Mucosa of descending colon (tissue), 3 donors: ENCODE measurements around the gene SIM2. TPM values are rescaled to one million over a fixed set of nuclear protein-coding genes. Genes with fewer than 3 reads are reported as not detected.

Experiments used
- ATAC-seq: fragments of 200-7000 bp; cut with Tn5 transposase; one replicate; pipeline ENCODE4 v1.9.1; 2020; ENCODE audit warnings: mild to moderate bottlenecking, moderate library complexity
- DNase-seq, 3 donors: peaks; one replicate each; pipeline ENCODE4 v3.0.0-alpha.2; 2020
- H3K36me3 ChIP-seq: fragments of 200-600 bp; one replicate; pipeline ENCODE4 v1.8.0; 2021; ENCODE audit warnings: low read depth, mild to moderate bottlenecking
- H3K4me1 ChIP-seq: fragments of 200-600 bp; one replicate; pipeline ENCODE4 v1.8.0; 2021; ENCODE audit warnings: low read depth, mild to moderate bottlenecking
- H3K4me3 ChIP-seq: fragments of 200-600 bp; one replicate; pipeline ENCODE4 v1.8.0; 2021; ENCODE audit warnings: mild to moderate bottlenecking
- H3K9me3 ChIP-seq: fragments of 200-600 bp; one replicate; pipeline ENCODE4 v1.8.0; 2021; ENCODE audit warnings: mild to moderate bottlenecking
- intact Hi-C, 2 donors: fragments of 100-400 bp; cut with DNase I in 1 of 2; cut with micrococcal nuclease in 1 of 2; formaldehyde crosslinking; loops; one replicate each; pipeline versions ENCODE4 v1.11.0 to v1.11.1; 2022; cut with DNase I, micrococcal nuclease
- total RNA-seq, 3 donors: library from RNA; stranded (reverse); fragmentation: NEBNext Ultra II Directional in 2 of 3; extraction: Animal tissue kit (Norgen Biotek cat#: 25700) in 2 of 3; gene quantifications; one replicate each; pipeline versions ENCODE4 v1.2.1 to v1.2.4, GENCODE V29; 2021 to 2023
- TF ChIP-seq, protein P1 (sequence below): fragments of 200-600 bp; IDR thresholded peaks from one replicate; pipeline ENCODE4 v1.8.0; 2022; ENCODE audit warnings: antibody characterized with exemption, mild to moderate bottlenecking
- donor health status: DM: no; HTN: no; CAD: no; lungs with moderate emphysema.
- donor health status: DM: no; HTN: no; CAD: no.
- donor health status: DM: no; HTN: yes; CAD: no.

The SIM2 gene
- total RNA-seq, 3 donors from 2014 or later: not detected

DNA sequence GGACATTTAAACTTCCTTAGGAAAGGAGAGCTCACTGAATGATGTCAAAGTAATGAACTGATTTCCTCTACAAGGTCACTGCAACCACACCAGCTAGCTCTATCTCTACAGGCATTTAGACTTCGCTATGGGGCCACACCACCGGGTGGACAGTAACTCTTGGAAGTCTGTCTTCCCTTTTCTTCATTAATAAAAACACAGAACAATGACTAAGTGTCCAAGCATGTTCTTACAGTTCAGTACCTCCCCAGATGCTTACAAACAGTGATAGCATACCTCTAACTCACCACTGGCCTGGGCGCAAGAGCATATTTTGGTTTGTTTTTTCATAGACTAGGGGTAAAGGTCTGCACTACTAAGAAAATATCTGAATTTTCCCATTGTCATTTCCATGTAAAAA is 54.6 kb downstream of the SIM2 start:
- H3K4me1 ChIP-seq: no peaks in the 10 kb centered on the region
- no peaks in the 10 kb centered on the region for H3K36me3 ChIP-seq
- ATAC-seq (no peak), DNase-seq (no peak)
- no peaks in the 10 kb centered on the region for H3K9me3 ChIP-seq
- no peak overlapping the region for H3K4me3 ChIP-seq
- intact Hi-C loops: no loop called here
- TF ChIP-seq, protein P1, sequence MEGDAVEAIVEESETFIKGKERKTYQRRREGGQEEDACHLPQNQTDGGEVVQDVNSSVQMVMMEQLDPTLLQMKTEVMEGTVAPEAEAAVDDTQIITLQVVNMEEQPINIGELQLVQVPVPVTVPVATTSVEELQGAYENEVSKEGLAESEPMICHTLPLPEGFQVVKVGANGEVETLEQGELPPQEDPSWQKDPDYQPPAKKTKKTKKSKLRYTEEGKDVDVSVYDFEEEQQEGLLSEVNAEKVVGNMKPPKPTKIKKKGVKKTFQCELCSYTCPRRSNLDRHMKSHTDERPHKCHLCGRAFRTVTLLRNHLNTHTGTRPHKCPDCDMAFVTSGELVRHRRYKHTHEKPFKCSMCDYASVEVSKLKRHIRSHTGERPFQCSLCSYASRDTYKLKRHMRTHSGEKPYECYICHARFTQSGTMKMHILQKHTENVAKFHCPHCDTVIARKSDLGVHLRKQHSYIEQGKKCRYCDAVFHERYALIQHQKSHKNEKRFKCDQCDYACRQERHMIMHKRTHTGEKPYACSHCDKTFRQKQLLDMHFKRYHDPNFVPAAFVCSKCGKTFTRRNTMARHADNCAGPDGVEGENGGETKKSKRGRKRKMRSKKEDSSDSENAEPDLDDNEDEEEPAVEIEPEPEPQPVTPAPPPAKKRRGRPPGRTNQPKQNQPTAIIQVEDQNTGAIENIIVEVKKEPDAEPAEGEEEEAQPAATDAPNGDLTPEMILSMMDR: no peak

DNA sequence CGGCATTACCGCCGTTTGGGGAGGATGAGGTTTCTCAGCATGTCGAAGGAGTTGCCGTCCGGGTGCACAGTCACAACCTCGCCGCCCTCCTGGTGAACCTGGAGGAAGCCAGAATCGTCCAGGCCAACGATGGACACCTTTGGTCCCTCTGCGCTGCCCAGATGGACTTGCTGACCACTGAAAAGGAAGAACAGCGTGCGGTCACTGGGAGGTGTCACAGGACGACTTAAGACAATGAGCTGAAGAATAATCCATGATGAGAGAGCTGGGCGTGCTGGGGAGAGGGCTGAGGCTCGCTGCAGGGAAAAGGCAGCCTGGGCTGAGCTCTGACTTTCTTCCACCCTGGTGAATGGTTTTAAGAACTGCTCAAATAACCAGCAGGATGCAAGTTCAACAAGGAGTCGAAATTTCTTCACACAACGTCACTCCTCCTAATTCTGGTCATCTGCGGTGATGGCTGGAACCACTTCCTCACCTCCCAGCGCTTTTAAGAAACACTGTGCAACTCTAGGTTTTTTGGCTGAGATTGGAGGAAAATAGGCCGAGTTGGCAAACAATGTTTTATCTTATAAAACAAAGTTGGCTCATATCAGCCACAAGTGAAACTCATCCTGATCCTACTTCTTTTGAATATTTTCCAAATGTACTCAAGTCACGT is 55.5 kb downstream of the SIM2 start:
- Histone ChIP-seq H3K4me3 (no peak overlapping the region), H3K36me3 (no peaks in the 10 kb centered on the region), H3K4me1 (no peaks in the 10 kb centered on the region), H3K9me3 (no peaks in the 10 kb centered on the region)
- DNase-seq: no peak
- intact Hi-C loops: no loop called here
- ATAC-seq: no peak
- TF ChIP-seq, protein P1: no peak

DNA sequence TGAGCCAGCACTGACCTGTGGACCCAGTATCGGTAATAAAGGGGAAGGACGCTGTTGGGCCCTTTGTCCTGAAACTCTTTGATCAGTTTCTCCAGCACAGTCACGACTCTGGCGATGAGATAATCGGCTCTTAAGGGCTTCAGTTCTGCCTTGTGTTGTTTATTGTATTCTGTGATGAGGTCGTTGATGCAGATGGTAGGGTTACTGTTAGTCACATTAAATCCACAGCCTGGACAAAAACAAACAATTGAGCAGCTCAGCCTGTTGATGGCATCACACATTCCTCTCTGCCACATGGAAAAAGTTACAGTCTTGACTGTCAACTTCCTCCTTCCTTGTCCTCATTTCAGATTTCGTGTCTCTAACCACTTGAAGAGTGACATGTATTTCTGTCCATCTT is 57.6 kb downstream of the SIM2 start:
- Histone ChIP-seq H3K4me1 (no peaks in the 10 kb centered on the region), H3K36me3 (no peaks in the 10 kb centered on the region), H3K9me3 (no peaks in the 10 kb centered on the region), H3K4me3 (no peak overlapping the region)
- peak; percentile 56 for ATAC-seq
- TF ChIP-seq, protein P1: no peak
- intact Hi-C loops: no loop called here
- no peak for DNase-seq

DNA sequence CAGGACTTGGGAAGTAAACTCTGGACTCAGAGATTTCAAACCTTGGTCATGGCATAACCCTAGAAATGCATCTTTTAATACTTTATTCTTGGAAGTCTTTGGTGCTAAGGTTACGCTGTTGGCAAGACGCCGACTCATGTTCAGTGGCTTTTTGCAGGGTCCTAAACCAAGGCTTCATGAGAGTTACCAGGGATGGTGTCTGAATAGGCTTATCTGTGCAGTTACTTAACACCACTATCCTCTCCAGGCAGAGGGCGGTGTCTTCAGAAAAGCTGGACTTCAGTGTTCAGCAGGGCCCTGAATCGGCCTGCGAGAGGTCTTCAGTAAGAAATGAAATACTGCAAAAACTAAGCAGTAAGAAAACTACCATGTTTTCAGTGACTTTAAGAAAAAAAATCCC is 58.3 kb downstream of the SIM2 start:
- DNase-seq (no peak), ATAC-seq (no peak)
- Histone ChIP-seq H3K4me1 (no peaks in the 10 kb centered on the region), H3K9me3 (no peaks in the 10 kb centered on the region), H3K36me3 (no peaks in the 10 kb centered on the region), H3K4me3 (no peak overlapping the region)
- TF ChIP-seq, protein P1: no peak
- intact Hi-C loops: no loop called here

DNA sequence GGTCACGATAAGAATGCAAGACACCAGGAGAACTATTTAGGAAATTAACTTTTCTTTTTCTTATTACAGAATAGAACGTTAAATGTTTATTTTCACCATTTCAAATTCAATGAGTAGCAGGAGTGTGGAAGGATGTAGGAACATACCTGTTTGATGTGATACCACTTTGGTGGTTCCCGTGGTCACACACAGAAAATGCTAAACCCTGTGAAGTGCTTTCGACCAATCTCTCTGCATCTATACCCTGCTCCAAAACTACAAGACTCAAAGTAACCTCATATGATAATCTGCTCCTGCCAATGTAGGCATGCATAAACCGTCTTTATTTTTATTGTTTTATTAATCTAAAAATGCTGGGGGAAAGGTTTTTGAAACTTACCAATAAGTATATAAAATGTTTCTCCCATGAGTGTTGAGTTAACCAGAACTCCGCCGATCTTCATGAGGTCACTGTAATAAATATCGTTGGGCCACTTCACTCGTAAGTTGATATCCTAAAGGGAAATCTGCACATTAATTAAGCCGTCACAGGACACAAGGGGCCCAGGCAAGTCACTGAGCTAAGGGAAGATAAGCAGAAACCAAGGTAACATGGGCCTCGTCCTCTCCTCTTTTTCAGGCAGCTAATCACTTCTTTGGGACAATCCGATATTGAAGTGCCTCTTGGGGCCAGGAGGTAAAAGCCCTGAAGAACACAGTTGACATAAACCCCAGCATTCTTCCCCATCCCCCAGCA is 60.6 kb downstream of the SIM2 start:
- Histone ChIP-seq H3K4me1 (no peaks in the 10 kb centered on the region), H3K4me3 (no peak overlapping the region), H3K36me3 (no peaks in the 10 kb centered on the region), H3K9me3 (no peaks in the 10 kb centered on the region)
- DNase-seq (no peak), ATAC-seq (no peak)
- TF ChIP-seq, protein P1: no peak
- intact Hi-C loops: no loop called here
